Measurements from ENCODE around the gene FLAD1. TPM values are rescaled to one million over a fixed set of nuclear protein-coding genes. Genes with fewer than 3 reads are reported as not detected.

The FLAD1 gene
- total and polyA plus RNA-seq, 2 of the 8 experiments (the other 6 are each of a cell fraction or from before 2014, with no cell fraction given) = 104 to 143 TPM

- TF ChIP-seq CHD7 (IDR thresholded peaks at IDR 0.05; ENCODE audit: insufficient replicate concordance, low read length) (no peak), EZH2 (IDR thresholded peaks at IDR 0.05; ENCODE audit: low read depth, low read length, severe bottlenecking) (no peak), SP4 (IDR thresholded peaks at IDR 0.05; ENCODE audit: low read length) (no peak), CREB1 (IDR thresholded peaks at IDR 0.05) (no peak), SP2 (IDR thresholded peaks at IDR 0.05; ENCODE audit: low read length) (no peak), TAF1 (IDR thresholded peaks at IDR 0.05; ENCODE audit: low read depth, low read length) (no peak), RBBP5 (IDR thresholded peaks at IDR 0.05; ENCODE audit: borderline replicate concordance, low read depth, low read length) (no peak), BRCA1 (IDR thresholded peaks at IDR 0.05; ENCODE audit: low read depth, low read length) (no peak), NRF1 (IDR thresholded peaks at IDR 0.05; ENCODE audit: low read depth, low read length) (no peak), POLR2AphosphoS5 (IDR thresholded peaks at IDR 0.05; ENCODE audit: low read depth, low read length) (no peak)
- TF ChIP-seq, protein P1, sequence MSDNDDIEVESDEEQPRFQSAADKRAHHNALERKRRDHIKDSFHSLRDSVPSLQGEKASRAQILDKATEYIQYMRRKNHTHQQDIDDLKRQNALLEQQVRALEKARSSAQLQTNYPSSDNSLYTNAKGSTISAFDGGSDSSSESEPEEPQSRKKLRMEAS (IDR thresholded peaks at IDR 0.05) = no peak
These were observed 37.8 kb upstream of the FLAD1 start (continued) for GRCh38 chr1:154945160-154945961.

Data from H1 (cell line).